Thyroid gland (tissue), 4 donors: ENCODE measurements around the gene FOXP1.

ENCODE experiments used
- CTCF ChIP-seq, 6 experiments: fragments of 200-600 bp in 3 of 6; fragments of 450-650 bp in 3 of 6; sonication (generic) in 3 of 6; IDR thresholded peaks; one replicate each; pipeline ENCODE4 v1.5.1; 2016 to 2019; ENCODE audit warnings: antibody characterized with exemption in 6 of 6, mild to moderate bottlenecking in 2 of 6, inconsistent platforms in 1 of 6, moderate library complexity in 1 of 6
- POLR2A ChIP-seq, 2 donors: fragments of 450-650 bp; IDR thresholded peaks; one replicate each; pipeline ENCODE4 v1.6.1; 2017; ENCODE audit warnings: antibody characterized with exemption in 2 of 2, mild to moderate bottlenecking in 2 of 2, moderate library complexity in 1 of 2

DNA sequence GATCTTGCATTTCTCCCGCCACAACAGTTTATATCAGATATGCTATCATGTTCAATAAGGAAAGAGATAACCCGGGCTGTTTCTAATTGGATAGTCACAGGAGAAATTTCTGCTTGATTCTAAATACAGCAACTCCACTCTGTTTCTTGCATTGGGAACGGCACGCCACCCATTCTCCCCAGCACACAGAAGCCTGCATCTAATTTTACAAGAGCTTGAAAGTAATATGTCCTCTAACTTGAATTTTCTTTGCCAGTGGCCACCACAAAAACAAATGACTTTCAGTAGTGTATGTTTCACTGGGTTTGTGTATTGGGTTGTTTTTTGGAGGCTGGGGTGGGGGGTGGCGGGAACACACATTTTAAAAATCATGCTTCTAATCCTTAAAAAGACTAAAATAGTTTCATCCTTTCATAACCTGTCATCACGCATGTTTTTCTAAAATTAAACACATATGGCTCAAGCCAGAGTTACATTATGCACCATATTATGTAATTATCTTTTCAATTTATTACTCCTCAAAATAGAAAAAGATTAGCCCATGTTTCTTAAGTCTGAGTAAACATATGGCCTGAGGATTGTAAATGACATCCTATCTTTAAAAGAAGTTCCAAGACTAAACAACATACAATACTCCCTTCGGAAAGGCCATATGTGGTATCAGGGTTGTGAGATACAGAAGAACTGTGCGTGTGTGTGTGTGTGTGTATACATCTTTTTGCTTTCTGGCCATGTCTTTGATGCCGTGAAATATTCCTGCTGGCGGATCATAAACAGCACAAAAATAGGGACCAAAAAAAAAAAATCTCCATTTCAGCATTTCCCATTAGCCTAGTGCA, 176.3 kb downstream of the FOXP1 start:
- TF ChIP-seq CTCF (IDR thresholded peaks at IDR 0.05) (no peak), POLR2A (IDR thresholded peaks at IDR 0.05) (no peak)
